ENCODE measurements around the gene NUDT2. TPM values are rescaled to one million over a fixed set of nuclear protein-coding genes. Genes with fewer than 3 reads are reported as not detected.

Gene NUDT2
- polyA plus RNA-seq, 1 donor from 2014 or later, result 62.6 TPM

DNA sequence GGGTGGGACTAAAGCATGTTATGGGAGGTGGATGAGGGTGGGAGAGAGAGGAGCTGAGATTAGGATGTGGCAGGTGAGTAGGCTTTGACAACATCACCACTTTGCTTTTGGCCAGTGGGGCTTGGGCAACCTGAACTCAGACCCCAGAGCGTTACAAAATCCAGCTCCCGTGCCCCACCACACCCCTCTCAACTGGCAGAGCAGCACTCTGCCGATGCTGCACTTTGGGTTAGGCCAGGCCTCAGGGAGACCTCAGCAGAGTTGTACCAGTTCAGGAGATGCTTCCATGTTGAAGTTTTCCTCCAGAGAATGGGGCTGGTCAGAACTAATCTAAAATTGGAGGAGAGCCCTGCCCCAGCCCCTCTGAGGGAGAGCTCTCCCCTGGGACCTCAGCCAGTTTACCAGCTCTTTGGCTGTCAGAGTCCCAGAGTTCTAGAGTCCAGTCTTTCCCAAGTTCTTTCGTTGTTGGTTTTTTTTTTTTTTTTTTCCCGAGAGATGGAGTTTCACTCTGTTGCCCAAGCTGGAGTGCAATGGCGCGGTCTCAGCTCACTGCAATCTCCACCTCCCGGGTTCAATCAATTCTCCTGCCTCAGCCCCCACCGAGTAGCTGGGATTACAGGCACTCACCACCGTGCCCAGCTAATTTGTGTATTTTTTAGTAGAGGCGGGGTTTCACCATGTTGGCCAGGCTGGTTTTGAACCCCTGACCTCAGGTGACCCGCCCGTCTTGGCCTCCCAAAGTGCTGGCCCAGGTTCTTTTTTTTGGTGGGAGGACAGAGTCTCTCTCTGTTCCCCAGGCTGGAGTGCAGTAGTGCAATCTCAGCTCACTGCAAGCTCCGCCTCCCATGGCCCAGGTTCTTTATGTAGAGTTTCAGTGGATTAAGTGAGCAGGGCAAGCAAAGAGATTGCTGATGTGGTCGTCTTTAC is 17.8 kb downstream of the NUDT2 start:
- no peaks in the 10 kb centered on the region for H3K79me2 ChIP-seq (replicated peaks; ENCODE audit: insufficient read depth, low read length)
- no peaks in the 10 kb centered on the region for H3K36me3 ChIP-seq (ENCODE audit: insufficient read depth, low read length)
- H4K20me1 ChIP-seq (ENCODE audit: insufficient read depth), result no peaks in the 10 kb centered on the region
- H3K9me3 ChIP-seq (ENCODE audit: low read length), result no peaks in the 10 kb centered on the region
- H3K4me3 ChIP-seq (ENCODE audit: low read length), result no peak overlapping the region
- no peaks in the 10 kb centered on the region for H3K9me2 ChIP-seq (ENCODE audit: insufficient read depth, low read length)
- H3F3A ChIP-seq (ENCODE audit: insufficient read depth, low read length, poor library complexity, severe bottlenecking), result no peaks in the 10 kb centered on the region
- H3K27me3 ChIP-seq (ENCODE audit: insufficient read depth, low read depth, low read length), result no peaks in the 10 kb centered on the region
- no peak overlapping the region for H3K9ac ChIP-seq (ENCODE audit: low read length)
- no peak overlapping the region for H3K27ac ChIP-seq (ENCODE audit: low read length)
- H2AFZ ChIP-seq (ENCODE audit: low read depth, low read length), result no peak overlapping the region
- H3K4me2 ChIP-seq (ENCODE audit: low read length), result no peak overlapping the region
- TF ChIP-seq, protein P1, sequence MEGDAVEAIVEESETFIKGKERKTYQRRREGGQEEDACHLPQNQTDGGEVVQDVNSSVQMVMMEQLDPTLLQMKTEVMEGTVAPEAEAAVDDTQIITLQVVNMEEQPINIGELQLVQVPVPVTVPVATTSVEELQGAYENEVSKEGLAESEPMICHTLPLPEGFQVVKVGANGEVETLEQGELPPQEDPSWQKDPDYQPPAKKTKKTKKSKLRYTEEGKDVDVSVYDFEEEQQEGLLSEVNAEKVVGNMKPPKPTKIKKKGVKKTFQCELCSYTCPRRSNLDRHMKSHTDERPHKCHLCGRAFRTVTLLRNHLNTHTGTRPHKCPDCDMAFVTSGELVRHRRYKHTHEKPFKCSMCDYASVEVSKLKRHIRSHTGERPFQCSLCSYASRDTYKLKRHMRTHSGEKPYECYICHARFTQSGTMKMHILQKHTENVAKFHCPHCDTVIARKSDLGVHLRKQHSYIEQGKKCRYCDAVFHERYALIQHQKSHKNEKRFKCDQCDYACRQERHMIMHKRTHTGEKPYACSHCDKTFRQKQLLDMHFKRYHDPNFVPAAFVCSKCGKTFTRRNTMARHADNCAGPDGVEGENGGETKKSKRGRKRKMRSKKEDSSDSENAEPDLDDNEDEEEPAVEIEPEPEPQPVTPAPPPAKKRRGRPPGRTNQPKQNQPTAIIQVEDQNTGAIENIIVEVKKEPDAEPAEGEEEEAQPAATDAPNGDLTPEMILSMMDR (IDR thresholded peaks at IDR 0.05; ENCODE audit: poor library complexity, severe bottlenecking), result no peak
- TF ChIP-seq TAF1 (IDR thresholded peaks at IDR 0.05; ENCODE audit: low read depth), result no peak
- TF ChIP-seq RAD21 (conservative IDR thresholded peaks at IDR 0.05), result no peak
- TF ChIP-seq EZH2 (IDR thresholded peaks at IDR 0.05; ENCODE audit: borderline replicate concordance, insufficient read depth, low read length, poor library complexity, severe bottlenecking), result no peak
- TF ChIP-seq, protein P2, sequence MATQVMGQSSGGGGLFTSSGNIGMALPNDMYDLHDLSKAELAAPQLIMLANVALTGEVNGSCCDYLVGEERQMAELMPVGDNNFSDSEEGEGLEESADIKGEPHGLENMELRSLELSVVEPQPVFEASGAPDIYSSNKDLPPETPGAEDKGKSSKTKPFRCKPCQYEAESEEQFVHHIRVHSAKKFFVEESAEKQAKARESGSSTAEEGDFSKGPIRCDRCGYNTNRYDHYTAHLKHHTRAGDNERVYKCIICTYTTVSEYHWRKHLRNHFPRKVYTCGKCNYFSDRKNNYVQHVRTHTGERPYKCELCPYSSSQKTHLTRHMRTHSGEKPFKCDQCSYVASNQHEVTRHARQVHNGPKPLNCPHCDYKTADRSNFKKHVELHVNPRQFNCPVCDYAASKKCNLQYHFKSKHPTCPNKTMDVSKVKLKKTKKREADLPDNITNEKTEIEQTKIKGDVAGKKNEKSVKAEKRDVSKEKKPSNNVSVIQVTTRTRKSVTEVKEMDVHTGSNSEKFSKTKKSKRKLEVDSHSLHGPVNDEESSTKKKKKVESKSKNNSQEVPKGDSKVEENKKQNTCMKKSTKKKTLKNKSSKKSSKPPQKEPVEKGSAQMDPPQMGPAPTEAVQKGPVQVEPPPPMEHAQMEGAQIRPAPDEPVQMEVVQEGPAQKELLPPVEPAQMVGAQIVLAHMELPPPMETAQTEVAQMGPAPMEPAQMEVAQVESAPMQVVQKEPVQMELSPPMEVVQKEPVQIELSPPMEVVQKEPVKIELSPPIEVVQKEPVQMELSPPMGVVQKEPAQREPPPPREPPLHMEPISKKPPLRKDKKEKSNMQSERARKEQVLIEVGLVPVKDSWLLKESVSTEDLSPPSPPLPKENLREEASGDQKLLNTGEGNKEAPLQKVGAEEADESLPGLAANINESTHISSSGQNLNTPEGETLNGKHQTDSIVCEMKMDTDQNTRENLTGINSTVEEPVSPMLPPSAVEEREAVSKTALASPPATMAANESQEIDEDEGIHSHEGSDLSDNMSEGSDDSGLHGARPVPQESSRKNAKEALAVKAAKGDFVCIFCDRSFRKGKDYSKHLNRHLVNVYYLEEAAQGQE (IDR thresholded peaks at IDR 0.05; ENCODE audit: borderline replicate concordance), result no peak
- TF ChIP-seq POLR2AphosphoS5 (IDR thresholded peaks at IDR 0.05), result no peak
- no peak for TF ChIP-seq SMC3 (conservative IDR thresholded peaks at IDR 0.05; ENCODE audit: poor library complexity)

DNA sequence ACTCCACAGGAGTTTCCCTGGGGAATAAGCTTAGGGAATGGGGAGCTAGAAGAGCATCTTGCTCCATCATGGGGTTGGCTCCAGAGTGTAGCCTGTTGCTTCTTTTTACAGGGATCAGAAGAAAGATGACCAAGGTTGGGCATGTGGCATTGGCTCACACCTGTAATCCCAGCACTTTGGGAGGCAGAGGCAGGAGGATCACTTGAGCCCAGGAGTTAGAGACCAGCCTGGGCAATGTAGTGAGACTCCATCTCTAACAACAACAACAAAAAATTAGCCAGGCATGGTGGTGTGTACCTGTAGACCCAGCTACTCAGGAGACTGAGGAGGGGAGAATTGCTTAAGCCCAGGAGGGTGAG is 18.4 kb downstream of the NUDT2 start:
- TF ChIP-seq, protein P1 (IDR thresholded peaks at IDR 0.05; ENCODE audit: poor library complexity, severe bottlenecking), result no peak
- TF ChIP-seq RAD21 (conservative IDR thresholded peaks at IDR 0.05) (no peak), MXI1 (conservative IDR thresholded peaks at IDR 0.05; ENCODE audit: poor library complexity, severe bottlenecking) (no peak), EZH2 (IDR thresholded peaks at IDR 0.05; ENCODE audit: borderline replicate concordance, insufficient read depth, low read length, poor library complexity, severe bottlenecking) (no peak), SMC3 (conservative IDR thresholded peaks at IDR 0.05; ENCODE audit: poor library complexity) (no peak), TAF1 (IDR thresholded peaks at IDR 0.05; ENCODE audit: low read depth) (no peak), POLR2AphosphoS5 (IDR thresholded peaks at IDR 0.05) (no peak), EP300 (conservative IDR thresholded peaks at IDR 0.05; ENCODE audit: poor library complexity, severe bottlenecking) (no peak)
- TF ChIP-seq, protein P2 (IDR thresholded peaks at IDR 0.05; ENCODE audit: borderline replicate concordance), result no peak
- Histone ChIP-seq H3K27me3 (ENCODE audit: insufficient read depth, low read depth, low read length) (no peaks in the 10 kb centered on the region), H3K9me2 (ENCODE audit: insufficient read depth, low read length) (no peaks in the 10 kb centered on the region), H4K20me1 (ENCODE audit: insufficient read depth) (no peaks in the 10 kb centered on the region), H3K9ac (ENCODE audit: low read length) (no peak overlapping the region), H3K9me3 (ENCODE audit: low read length) (no peaks in the 10 kb centered on the region), H3K79me2 (replicated peaks; ENCODE audit: insufficient read depth, low read length) (no peaks in the 10 kb centered on the region), H3K36me3 (ENCODE audit: insufficient read depth, low read length) (no peaks in the 10 kb centered on the region), H3K4me2 (ENCODE audit: low read length) (no peak overlapping the region), H2AFZ (ENCODE audit: low read depth, low read length) (no peak overlapping the region), H3F3A (ENCODE audit: insufficient read depth, low read length, poor library complexity, severe bottlenecking) (no peaks in the 10 kb centered on the region), H3K4me3 (ENCODE audit: low read length) (no peak overlapping the region), H3K27ac (ENCODE audit: low read length) (no peak overlapping the region)

All from neural cell (in vitro differentiated cells).